Measurements from ENCODE around the gene STAT5B.
"Not testable (repeated sequence)": the region's sequence is repeated elsewhere in the genome, so short reads cannot be mapped to it uniquely, and the experiment has no call there.

Gene STAT5B

GRCh38 chr17:42249681-42250446 lies 26.3 kb downstream of the STAT5B start:
- Histone ChIP-seq H3K36me3 (ENCODE audit: control insufficient read depth, insufficient read depth, low read length) (no peaks in the 10 kb centered on the region), H3K9ac (ENCODE audit: low read length) (no peak overlapping the region), H3K27me3 (ENCODE audit: control insufficient read depth, insufficient read depth, low read length) (no peaks in the 10 kb centered on the region), H3K4me3 (ENCODE audit: low read length) (no peak overlapping the region), H3K9me3 (ENCODE audit: control insufficient read depth, low read length) (no peaks in the 10 kb centered on the region), H3K4me1 (ENCODE audit: control insufficient read depth, insufficient read depth, low read length) (no peaks in the 10 kb centered on the region)

GRCh38 chr17:42248351-42249179 lies 27.6 kb downstream of the STAT5B start:
- Histone ChIP-seq H3K27me3 (ENCODE audit: control insufficient read depth, insufficient read depth, low read length) (no peaks in the 10 kb centered on the region), H3K36me3 (ENCODE audit: control insufficient read depth, insufficient read depth, low read length) (no peaks in the 10 kb centered on the region), H3K4me1 (ENCODE audit: control insufficient read depth, insufficient read depth, low read length) (no peaks in the 10 kb centered on the region), H3K9ac (ENCODE audit: low read length) (no peak overlapping the region), H3K4me3 (ENCODE audit: low read length) (no peak overlapping the region), H3K9me3 (ENCODE audit: control insufficient read depth, low read length) (no peaks in the 10 kb centered on the region)

DNA sequence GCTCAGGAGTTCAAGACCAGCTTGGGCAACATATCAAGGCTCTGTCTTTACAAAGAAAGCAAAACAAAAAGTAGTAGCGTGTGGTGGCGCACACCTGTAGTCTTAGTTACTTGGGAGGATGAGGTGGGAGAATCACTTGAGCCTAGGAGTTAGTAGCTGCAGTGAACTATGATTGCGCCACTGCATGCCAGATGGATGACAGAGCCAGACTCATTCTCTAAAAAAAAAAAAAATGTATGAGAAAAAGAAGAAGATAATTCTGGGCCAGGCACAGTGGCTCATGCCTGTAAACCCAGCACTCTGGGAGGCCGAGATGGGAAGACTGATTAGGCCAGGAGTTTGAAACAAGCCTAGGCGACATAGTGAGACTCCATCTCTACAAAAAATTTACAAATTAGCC lies 28.5 kb downstream of the STAT5B start:
- Histone ChIP-seq H3K9ac (ENCODE audit: low read length) (no peak overlapping the region), H3K4me3 (ENCODE audit: low read length) (no peak overlapping the region), H3K36me3 (ENCODE audit: control insufficient read depth, insufficient read depth, low read length) (no peaks in the 10 kb centered on the region), H3K4me1 (ENCODE audit: control insufficient read depth, insufficient read depth, low read length) (no peaks in the 10 kb centered on the region), H3K9me3 (ENCODE audit: control insufficient read depth, low read length) (no peaks in the 10 kb centered on the region), H3K27me3 (ENCODE audit: control insufficient read depth, insufficient read depth, low read length) (no peaks in the 10 kb centered on the region)

DNA sequence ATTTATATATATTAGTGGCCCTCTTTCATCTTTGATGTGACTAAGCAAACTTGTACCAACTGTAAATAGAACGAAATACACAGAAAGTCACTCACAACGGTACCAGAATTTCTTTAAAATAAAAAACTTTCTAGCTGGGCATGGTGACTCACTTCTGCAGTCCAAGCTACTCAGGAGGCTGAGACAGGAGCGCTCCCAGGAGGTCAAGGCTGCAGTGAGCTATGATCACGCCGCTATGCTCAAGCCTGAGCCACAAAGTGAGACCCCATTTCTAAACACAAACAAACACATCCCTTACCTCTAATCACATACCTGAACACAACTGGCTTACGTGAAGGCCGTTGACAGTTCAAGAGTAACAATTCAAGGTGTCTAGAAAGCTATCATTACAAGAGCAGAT lies 29.7 kb downstream of the STAT5B start:
- no peaks in the 10 kb centered on the region for H3K36me3 ChIP-seq (ENCODE audit: control insufficient read depth, insufficient read depth, low read length)
- H3K4me3 ChIP-seq (ENCODE audit: low read length) = no peak overlapping the region
- H3K4me1 ChIP-seq (ENCODE audit: control insufficient read depth, insufficient read depth, low read length) = no peaks in the 10 kb centered on the region
- H3K27me3 ChIP-seq (ENCODE audit: control insufficient read depth, insufficient read depth, low read length) = no peaks in the 10 kb centered on the region
- no peak overlapping the region for H3K9ac ChIP-seq (ENCODE audit: low read length)
- H3K9me3 ChIP-seq (ENCODE audit: control insufficient read depth, low read length) = no peaks in the 10 kb centered on the region

DNA sequence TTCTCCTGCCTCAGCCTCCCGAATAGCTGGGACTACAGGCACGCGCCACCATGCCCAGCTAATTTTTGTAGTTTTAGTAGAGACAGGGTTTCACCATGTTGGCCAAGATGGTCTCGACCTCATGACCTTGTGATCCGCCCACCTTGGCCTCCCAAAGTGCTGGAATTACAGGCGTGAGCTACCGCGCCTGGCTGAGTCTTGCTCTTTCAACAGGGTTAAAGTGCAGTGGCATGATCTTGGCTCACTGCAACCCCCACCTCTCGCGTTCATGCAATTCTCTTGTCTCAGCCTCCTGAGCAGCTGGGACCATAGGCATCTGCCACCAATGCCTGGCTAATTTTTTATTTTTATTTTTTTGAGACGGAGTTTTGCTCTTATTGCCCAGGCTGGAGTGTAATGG lies 31.0 kb downstream of the STAT5B start:
- not testable (repeated sequence) for H3K27me3 ChIP-seq (ENCODE audit: control insufficient read depth, insufficient read depth, low read length); H3K36me3 ChIP-seq (ENCODE audit: control insufficient read depth, insufficient read depth, low read length); H3K4me3 ChIP-seq (ENCODE audit: low read length); H3K4me1 ChIP-seq (ENCODE audit: control insufficient read depth, insufficient read depth, low read length); H3K9me3 ChIP-seq (ENCODE audit: control insufficient read depth, low read length); H3K9ac ChIP-seq (ENCODE audit: low read length)

GRCh38 chr17:42244116-42244515 lies 32.1 kb downstream of the STAT5B start:
- not testable (repeated sequence) for H3K27me3 ChIP-seq (ENCODE audit: control insufficient read depth, insufficient read depth, low read length); H3K4me1 ChIP-seq (ENCODE audit: control insufficient read depth, insufficient read depth, low read length); H3K9me3 ChIP-seq (ENCODE audit: control insufficient read depth, low read length); H3K9ac ChIP-seq (ENCODE audit: low read length); H3K36me3 ChIP-seq (ENCODE audit: control insufficient read depth, insufficient read depth, low read length); H3K4me3 ChIP-seq (ENCODE audit: low read length)

DNA sequence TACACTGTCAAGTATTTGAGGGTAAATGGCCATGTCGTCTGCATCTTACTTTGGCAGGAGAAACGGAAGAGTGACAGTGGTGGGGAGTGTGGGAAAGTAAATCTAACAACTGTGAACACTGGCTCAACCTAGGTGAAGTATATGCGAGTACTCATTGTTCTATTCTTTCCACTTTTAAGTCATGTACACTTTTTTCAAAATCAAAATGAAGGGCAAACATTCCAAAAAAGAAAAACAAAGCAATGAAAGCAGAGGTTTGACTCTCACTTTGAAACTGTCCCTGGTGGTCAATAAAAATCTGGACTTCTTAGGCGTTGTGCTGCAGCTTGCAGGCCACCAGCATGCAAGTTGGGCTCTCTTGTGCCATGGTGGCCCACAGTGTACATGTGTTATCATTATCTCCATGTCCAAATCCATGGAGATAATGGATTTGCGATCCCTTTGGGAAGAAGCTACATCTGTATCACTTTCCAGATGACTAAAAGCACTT lies 32.7 kb downstream of the STAT5B start:
- Histone ChIP-seq H3K27me3 (ENCODE audit: control insufficient read depth, insufficient read depth, low read length) (no peaks in the 10 kb centered on the region), H3K4me3 (ENCODE audit: low read length) (no peak overlapping the region), H3K9me3 (ENCODE audit: control insufficient read depth, low read length) (no peaks in the 10 kb centered on the region), H3K36me3 (ENCODE audit: control insufficient read depth, insufficient read depth, low read length) (no peaks in the 10 kb centered on the region), H3K4me1 (ENCODE audit: control insufficient read depth, insufficient read depth, low read length) (no peaks in the 10 kb centered on the region), H3K9ac (ENCODE audit: low read length) (no peak overlapping the region)

GRCh38 chr17:42241871-42242270 lies 34.3 kb downstream of the STAT5B start:
- H3K4me1 ChIP-seq (ENCODE audit: control insufficient read depth, insufficient read depth, low read length) = no peaks in the 10 kb centered on the region
- H3K9me3 ChIP-seq (ENCODE audit: control insufficient read depth, low read length) = no peaks in the 10 kb centered on the region
- no peaks in the 10 kb centered on the region for H3K27me3 ChIP-seq (ENCODE audit: control insufficient read depth, insufficient read depth, low read length)
- H3K36me3 ChIP-seq (ENCODE audit: control insufficient read depth, insufficient read depth, low read length) = no peaks in the 10 kb centered on the region
- H3K9ac ChIP-seq (ENCODE audit: low read length) = no peak overlapping the region
- no peak overlapping the region for H3K4me3 ChIP-seq (ENCODE audit: low read length)

GRCh38 chr17:42240863-42241262 lies 35.3 kb downstream of the STAT5B start:
- not testable (repeated sequence) for H3K9me3 ChIP-seq (ENCODE audit: control insufficient read depth, low read length); H3K27me3 ChIP-seq (ENCODE audit: control insufficient read depth, insufficient read depth, low read length); H3K9ac ChIP-seq (ENCODE audit: low read length); H3K36me3 ChIP-seq (ENCODE audit: control insufficient read depth, insufficient read depth, low read length); H3K4me3 ChIP-seq (ENCODE audit: low read length); H3K4me1 ChIP-seq (ENCODE audit: control insufficient read depth, insufficient read depth, low read length)

DNA sequence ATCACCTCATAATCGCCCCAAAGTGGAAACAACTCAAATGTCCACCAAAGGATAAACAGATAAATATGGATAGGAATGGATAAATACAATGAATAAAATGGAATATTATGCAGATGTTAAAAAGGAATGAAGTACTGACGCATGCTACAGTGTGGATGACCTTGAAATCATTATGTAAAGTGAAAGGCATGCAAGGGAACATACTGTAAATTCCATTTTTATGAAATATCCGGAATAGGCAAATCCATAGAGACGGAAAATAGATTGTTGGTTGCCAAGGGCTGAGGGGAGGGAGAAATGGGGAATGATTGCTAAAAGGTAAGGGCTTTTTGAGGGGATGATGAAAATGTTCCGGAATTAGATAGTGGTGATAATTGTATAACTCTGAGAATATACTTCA lies 36.0 kb downstream of the STAT5B start:
- no peaks in the 10 kb centered on the region for H3K9me3 ChIP-seq (ENCODE audit: control insufficient read depth, low read length)
- H3K27me3 ChIP-seq (ENCODE audit: control insufficient read depth, insufficient read depth, low read length) = no peaks in the 10 kb centered on the region
- H3K36me3 ChIP-seq (ENCODE audit: control insufficient read depth, insufficient read depth, low read length) = no peaks in the 10 kb centered on the region
- H3K4me3 ChIP-seq (ENCODE audit: low read length) = no peak overlapping the region
- no peak overlapping the region for H3K9ac ChIP-seq (ENCODE audit: low read length)
- H3K4me1 ChIP-seq (ENCODE audit: control insufficient read depth, insufficient read depth, low read length) = no peaks in the 10 kb centered on the region

GRCh38 chr17:42239576-42239975 lies 36.6 kb downstream of the STAT5B start:
- H3K9ac ChIP-seq (ENCODE audit: low read length); H3K36me3 ChIP-seq (ENCODE audit: control insufficient read depth, insufficient read depth, low read length); H3K4me3 ChIP-seq (ENCODE audit: low read length); H3K9me3 ChIP-seq (ENCODE audit: control insufficient read depth, low read length); H3K4me1 ChIP-seq (ENCODE audit: control insufficient read depth, insufficient read depth, low read length); H3K27me3 ChIP-seq (ENCODE audit: control insufficient read depth, insufficient read depth, low read length): not testable (repeated sequence)

- Histone ChIP-seq H3K4me1 (ENCODE audit: control insufficient read depth, insufficient read depth, low read length) (no peaks in the 10 kb centered on the region), H3K9ac (ENCODE audit: low read length) (no peak overlapping the region), H3K36me3 (ENCODE audit: control insufficient read depth, insufficient read depth, low read length) (no peaks in the 10 kb centered on the region), H3K4me3 (ENCODE audit: low read length) (no peak overlapping the region), H3K9me3 (ENCODE audit: control insufficient read depth, low read length) (no peaks in the 10 kb centered on the region), H3K27me3 (ENCODE audit: control insufficient read depth, insufficient read depth, low read length) (no peaks in the 10 kb centered on the region)
Observed at GRCh38 chr17:42236760-42237159, 39.4 kb downstream of the STAT5B start.
